HCT116 (cell line): ENCODE results near the gene DHRS7B. TPM values are rescaled to one million over a fixed set of nuclear protein-coding genes. Genes with fewer than 3 reads are reported as not detected.

Source experiments
- ATAC-seq: fragments of 200-7000 bp; cut with Tn5 transposase; 2 replicates; pipeline ENCODE4 v1.9.1; 2020; ENCODE audit warnings: mild to moderate bottlenecking, moderate library complexity
- BruUV-seq: library from RNA; stranded (reverse); fragments of 400-500 nt; replicated peaks from 2 replicates; lab custom pipeline; 2021; lab: Mats Ljungman, UMichigan
- CTCF ChIA-PET: fragments of 300-600 bp; sonication (Branson Sonifier 250); formaldehyde crosslinking; loops from one replicate; lab custom pipeline; 2021; ENCODE audit warnings: antibody characterized with exemption; lab: Charles Lee
- POLR2A ChIA-PET: fragments of 300-600, 350-600 bp; sonication (Branson Sonifier 250); formaldehyde crosslinking; loops from one replicate; lab custom pipeline; 2021; ENCODE audit warnings: antibody characterized with exemption; lab: Charles Lee
- RAD21 ChIA-PET, 2 experiments: fragments of 300-600 bp; sonication (Branson Sonifier 250); formaldehyde crosslinking; loops; one replicate each; lab custom pipeline; 2023; ENCODE audit warnings: low total read pairs in 2 of 2; ENCODE audit not compliant: uncharacterized antibody in 2 of 2, unreplicated experiment in 2 of 2, low non-redundant PET in 1 of 2; lab: Charles Lee
- DNase-seq: peaks from one replicate; pipeline ENCODE4 v3.0.0-alpha.2; 2010; ENCODE audit warnings: low read depth, low spot score
- H2AFZ ChIP-seq: fragments of 200-600 bp; shearing (Covaris generic), sonication (generic); 2 replicates; pipeline ENCODE4 v1.6.1; 2017; ENCODE audit warnings: low read depth, mixed run types, mixed read lengths, antibody characterized with exemption, low read length; ENCODE audit not compliant: poor library complexity, severe bottlenecking
- H3K27ac ChIP-seq: 2 replicates; pipeline ENCODE4 v1.5.1; 2012; ENCODE audit warnings: low read depth, low read length
- H3K27me3 ChIP-seq: fragments of 200-600 bp; sonication (generic); 2 replicates; pipeline ENCODE4 v1.6.1; 2016; ENCODE audit warnings: mixed run types, low read length, mixed read lengths; ENCODE audit not compliant: insufficient read depth
- H3K36me3 ChIP-seq, 2 experiments: fragments of 200-500 bp in 1 of 2; fragments of 200-600 bp in 1 of 2; sonication (Bioruptor generic) in 1 of 2; sonication (generic) in 1 of 2; 2 replicates each; pipeline versions ENCODE4 v1.5.1 to v1.6.1; 2014 to 2016; ENCODE audit warnings: low read length in 2 of 2, inconsistent platforms in 1 of 2, mixed read lengths in 1 of 2, mixed run types in 1 of 2; ENCODE audit not compliant: insufficient read depth in 2 of 2, control insufficient read depth in 1 of 2
- H3K4me1 ChIP-seq, 2 experiments: fragments of 200-600 bp in 1 of 2; sonication (generic) in 1 of 2; 2 replicates each; pipeline versions ENCODE4 v1.5.1 to v1.6.1; 2012 to 2017; ENCODE audit warnings: low read length in 2 of 2, inconsistent platforms in 1 of 2, mild to moderate bottlenecking in 1 of 2, mixed read lengths in 1 of 2, mixed run types in 1 of 2, moderate library complexity in 1 of 2; ENCODE audit not compliant: insufficient read depth in 2 of 2, control insufficient read depth in 1 of 2
- H3K4me2 ChIP-seq: fragments of 200-600 bp; sonication (generic); 2 replicates; pipeline ENCODE4 v1.6.1; 2017; ENCODE audit warnings: mixed run types, low read length, mixed read lengths
- H3K4me3 ChIP-seq, 2 experiments: fragments of 200-600 bp in 1 of 2; sonication (generic) in 1 of 2; replicated peaks in 1 of 2; 2 replicates each; pipeline ENCODE4 v1.5.1; 2011 to 2016; ENCODE audit warnings: low read length in 2 of 2, control low read depth in 1 of 2, low read depth in 1 of 2, mild to moderate bottlenecking in 1 of 2, mixed read lengths in 1 of 2, mixed run types in 1 of 2
- H3K79me2 ChIP-seq: fragments of 200-600 bp; sonication (generic); 2 replicates; pipeline ENCODE4 v1.6.1; 2017; ENCODE audit warnings: mild to moderate bottlenecking, mixed run types, low read length, moderate library complexity, mixed read lengths; ENCODE audit not compliant: insufficient read depth
- H3K9ac ChIP-seq: fragments of 200-600 bp; sonication (generic); 2 replicates; pipeline ENCODE4 v1.6.1; 2016; ENCODE audit warnings: low read length, mixed read lengths
- H3K9me2 ChIP-seq: fragments of 200-600 bp; sonication (generic), shearing (Covaris generic); 2 replicates; pipeline ENCODE4 v1.6.1; 2017; ENCODE audit warnings: mixed run types, mild to moderate bottlenecking, moderate library complexity; ENCODE audit not compliant: insufficient read depth
- H3K9me3 ChIP-seq, 2 experiments: fragments of 200-500 bp in 1 of 2; fragments of 200-600 bp in 1 of 2; sonication (Bioruptor generic) in 1 of 2; sonication (generic) in 1 of 2; 2 replicates each; pipeline ENCODE4 v1.6.1; 2014 to 2017; ENCODE audit warnings: low read length in 2 of 2, mixed read lengths in 2 of 2, inconsistent platforms in 1 of 2, low read depth in 1 of 2, mild to moderate bottlenecking in 1 of 2, mixed run types in 1 of 2, moderate library complexity in 1 of 2; ENCODE audit not compliant: control insufficient read depth in 1 of 2, insufficient read depth in 1 of 2
- H4K20me1 ChIP-seq: fragments of 200-600 bp; sonication (generic), shearing (Covaris generic); 2 replicates; pipeline ENCODE4 v1.6.1; 2017; ENCODE audit warnings: mixed run types, mild to moderate bottlenecking, moderate library complexity; ENCODE audit not compliant: insufficient read depth
- ATF3 ChIP-seq: IDR thresholded peaks from 2 replicates; pipeline ENCODE4 v1.6.1; 2012
- CBX3 ChIP-seq: IDR thresholded peaks from 2 replicates; pipeline ENCODE4 v1.6.1; 2012; ENCODE audit warnings: low read depth
- CTCF ChIP-seq, 3 experiments: fragments of 200-600 bp in 1 of 3; sonication (generic) in 1 of 3; IDR thresholded peaks in 2 of 3; conservative IDR thresholded peaks in 1 of 3; 2 replicates each; pipeline ENCODE4 v1.5.1; 2012 to 2017; ENCODE audit warnings: low read depth in 2 of 3, low read length in 2 of 3, antibody characterized with exemption in 1 of 3, borderline replicate concordance in 1 of 3, control low read depth in 1 of 3, mild to moderate bottlenecking in 1 of 3, mixed read lengths in 1 of 3, mixed run types in 1 of 3, moderate library complexity in 1 of 3; ENCODE audit not compliant: insufficient read depth in 1 of 3
- EGR1 ChIP-seq: IDR thresholded peaks from 2 replicates; pipeline ENCODE4 v1.6.1; 2012; ENCODE audit warnings: low read depth
- ELF1 ChIP-seq: IDR thresholded peaks from 2 replicates; pipeline ENCODE4 v1.6.1; 2012; ENCODE audit warnings: low read depth, borderline replicate concordance
- FOSL1 ChIP-seq: IDR thresholded peaks from 2 replicates; pipeline ENCODE4 v1.6.1; 2012; ENCODE audit warnings: low read depth
- POLR2A ChIP-seq: IDR thresholded peaks from 2 replicates; pipeline ENCODE4 v1.7.0; 2011; ENCODE audit warnings: borderline replicate concordance; ENCODE audit not compliant: insufficient read depth, insufficient read length; ENCODE audit errors: extremely low read depth
- POLR2AphosphoS5 ChIP-seq: IDR thresholded peaks from 2 replicates; pipeline ENCODE4 v1.6.1; 2011; ENCODE audit warnings: mild to moderate bottlenecking, low read depth, low read length, moderate library complexity
- RAD21 ChIP-seq: IDR thresholded peaks from 2 replicates; pipeline ENCODE4 v1.6.1; 2012; ENCODE audit warnings: low read depth, mild to moderate bottlenecking
- SP1 ChIP-seq: IDR thresholded peaks from 2 replicates; pipeline ENCODE4 v1.6.1; 2012; ENCODE audit warnings: low read depth
- SRF ChIP-seq: IDR thresholded peaks from 2 replicates; pipeline ENCODE4 v1.6.1; 2012; ENCODE audit warnings: low read depth
- ZBTB33 ChIP-seq: IDR thresholded peaks from 2 replicates; pipeline ENCODE4 v1.6.1; 2011; ENCODE audit warnings: mild to moderate bottlenecking, low read length, moderate library complexity; ENCODE audit not compliant: insufficient replicate concordance; ENCODE audit errors: extremely low read depth
- ZFX ChIP-seq: fragments of 450-650 bp; IDR thresholded peaks from 2 replicates; pipeline ENCODE4 v1.6.1; 2017
- intact Hi-C: fragments of 100-400 bp; cut with micrococcal nuclease; formaldehyde crosslinking; loops from 2 replicates; pipeline ENCODE4 v1.10.0; 2022
- total RNA-seq: library from RNA; stranded (reverse); gene quantifications from one replicate; pipeline ENCODE4 v1.2.1, GENCODE V29; 2021; ENCODE audit not compliant: unreplicated experiment
- TF ChIP-seq, protein P1 (sequence below): IDR thresholded peaks from 2 replicates; pipeline ENCODE4 v1.6.1; 2012; ENCODE audit warnings: low read depth

The DHRS7B gene
- total RNA-seq, 1 experiment from 2014 or later: 19.6 TPM

DNA sequence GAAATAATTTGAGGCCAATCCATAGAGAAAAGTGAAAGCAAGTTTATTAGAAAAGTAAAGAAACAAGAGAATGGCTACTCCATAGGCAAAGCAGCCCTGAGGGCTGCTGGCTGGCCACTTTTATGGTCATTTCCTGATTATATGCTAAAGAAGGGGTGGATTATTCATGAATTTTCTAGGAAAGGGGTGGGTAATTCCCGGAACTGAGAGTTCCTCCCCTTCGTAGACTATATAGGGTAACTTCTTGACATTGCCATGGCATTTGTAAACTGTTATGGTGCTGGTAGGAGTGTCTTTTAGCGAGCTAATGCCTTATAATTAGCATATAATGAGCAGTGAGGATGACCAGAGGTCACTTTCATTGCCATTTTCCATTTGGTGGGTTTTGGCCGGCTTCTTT is 4.4 kb downstream of the DHRS7B start:
- intact Hi-C loops: no loop called here
- CTCF ChIA-PET: no interaction called here

DNA sequence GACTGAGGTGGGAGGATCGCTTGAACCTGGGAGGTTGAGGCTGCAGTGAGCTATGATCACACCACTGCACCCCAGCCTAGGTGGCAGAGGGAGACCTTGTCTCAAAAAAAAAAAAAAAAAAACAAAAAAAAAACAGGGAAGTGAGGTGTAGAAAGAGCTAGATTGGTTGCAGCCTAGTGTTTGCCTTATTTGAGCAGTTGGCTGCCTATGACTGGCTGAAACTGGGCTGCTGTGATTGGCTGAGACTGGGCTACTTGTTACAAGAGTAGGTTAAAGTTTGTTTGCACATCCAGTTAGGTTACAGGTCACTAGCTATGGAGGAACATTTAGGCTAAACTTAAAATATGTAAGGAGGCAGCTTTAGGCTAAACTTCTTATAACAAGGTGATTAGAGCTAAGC is 5.7 kb downstream of the DHRS7B start:
- CTCF ChIA-PET: interaction anchor here (0.7 to 1.5 kb wide), 2 partner anchors 13 to 89 kb away, joined by 4 to 6 read pairs; no protein-coding TSS in a partner anchor
- RAD21 ChIA-PET: interaction anchor here in 1 of 2 experiments (0.7 kb wide), 1 partner anchor 98 kb away, joined by 3 read pairs; no protein-coding TSS in a partner anchor
- H3K4me3 ChIP-seq: no peak overlapping the region
- no peaks in the 10 kb centered on the region for H3K27me3 ChIP-seq
- H3K36me3 ChIP-seq: no peaks in the 10 kb centered on the region
- DNase-seq (no peak), ATAC-seq (no peak)
- no peaks in the 10 kb centered on the region for H3K9me3 ChIP-seq
- no peak overlapping the region for H3K27ac ChIP-seq
- H3K79me2 ChIP-seq: peaks cover 52% of the 10 kb centered on the region
- no peak overlapping the region for H3K9ac ChIP-seq
- POLR2A ChIA-PET: interaction anchor here (0.7 kb wide), 1 partner anchor 23 kb away, joined by 4 read pairs; no protein-coding TSS in a partner anchor
- H3K9me2 ChIP-seq: no peaks in the 10 kb centered on the region
- intact Hi-C loops: no loop called here
- no TSS peak for BruUV-seq
- no peak overlapping the region for H2AFZ ChIP-seq
- H3K4me1 ChIP-seq: peaks cover 6% of the 10 kb centered on the region in 2 experiments
- no peak overlapping the region for H3K4me2 ChIP-seq
- H4K20me1 ChIP-seq: no peaks in the 10 kb centered on the region
- no peak for TF ChIP-seq ZBTB33
- TF ChIP-seq, protein P1, sequence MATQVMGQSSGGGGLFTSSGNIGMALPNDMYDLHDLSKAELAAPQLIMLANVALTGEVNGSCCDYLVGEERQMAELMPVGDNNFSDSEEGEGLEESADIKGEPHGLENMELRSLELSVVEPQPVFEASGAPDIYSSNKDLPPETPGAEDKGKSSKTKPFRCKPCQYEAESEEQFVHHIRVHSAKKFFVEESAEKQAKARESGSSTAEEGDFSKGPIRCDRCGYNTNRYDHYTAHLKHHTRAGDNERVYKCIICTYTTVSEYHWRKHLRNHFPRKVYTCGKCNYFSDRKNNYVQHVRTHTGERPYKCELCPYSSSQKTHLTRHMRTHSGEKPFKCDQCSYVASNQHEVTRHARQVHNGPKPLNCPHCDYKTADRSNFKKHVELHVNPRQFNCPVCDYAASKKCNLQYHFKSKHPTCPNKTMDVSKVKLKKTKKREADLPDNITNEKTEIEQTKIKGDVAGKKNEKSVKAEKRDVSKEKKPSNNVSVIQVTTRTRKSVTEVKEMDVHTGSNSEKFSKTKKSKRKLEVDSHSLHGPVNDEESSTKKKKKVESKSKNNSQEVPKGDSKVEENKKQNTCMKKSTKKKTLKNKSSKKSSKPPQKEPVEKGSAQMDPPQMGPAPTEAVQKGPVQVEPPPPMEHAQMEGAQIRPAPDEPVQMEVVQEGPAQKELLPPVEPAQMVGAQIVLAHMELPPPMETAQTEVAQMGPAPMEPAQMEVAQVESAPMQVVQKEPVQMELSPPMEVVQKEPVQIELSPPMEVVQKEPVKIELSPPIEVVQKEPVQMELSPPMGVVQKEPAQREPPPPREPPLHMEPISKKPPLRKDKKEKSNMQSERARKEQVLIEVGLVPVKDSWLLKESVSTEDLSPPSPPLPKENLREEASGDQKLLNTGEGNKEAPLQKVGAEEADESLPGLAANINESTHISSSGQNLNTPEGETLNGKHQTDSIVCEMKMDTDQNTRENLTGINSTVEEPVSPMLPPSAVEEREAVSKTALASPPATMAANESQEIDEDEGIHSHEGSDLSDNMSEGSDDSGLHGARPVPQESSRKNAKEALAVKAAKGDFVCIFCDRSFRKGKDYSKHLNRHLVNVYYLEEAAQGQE: no peak
- TF ChIP-seq SRF: no peak
- no peak for TF ChIP-seq POLR2A
- TF ChIP-seq ZFX: no peak
- TF ChIP-seq SP1: no peak
- no peak for TF ChIP-seq CTCF (IDR thresholded peaks at IDR 0.05 in 2 of 3, conservative IDR thresholded peaks at IDR 0.05 in 1 of 3; ENCODE audit: borderline replicate concordance in 1 of 3, insufficient read depth in 1 of 3, low read depth in 2 of 3, low read length in 2 of 3)
- TF ChIP-seq ELF1: no peak

More for the DNA sequence above, 4.4 kb downstream of the DHRS7B start:
- ATAC-seq: no peak
- Histone ChIP-seq H3K79me2 (peaks cover 53% of the 10 kb centered on the region), H3K4me2 (no peak overlapping the region), H3K4me1 (peaks cover 6 to 11% of the 10 kb centered on the region in 2 experiments), H3K27ac (no peak overlapping the region), H2AFZ (no peak overlapping the region), H3K9me2 (no peaks in the 10 kb centered on the region), H3K36me3 (no peaks in the 10 kb centered on the region), H3K27me3 (no peaks in the 10 kb centered on the region), H4K20me1 (no peaks in the 10 kb centered on the region), H3K9ac (no peak overlapping the region), H3K4me3 (no peak overlapping the region), H3K9me3 (no peaks in the 10 kb centered on the region)
- no peak for TF ChIP-seq SP1
- no peak for TF ChIP-seq POLR2AphosphoS5
- TF ChIP-seq ZFX: no peak
- TF ChIP-seq ATF3: no peak
- no peak for TF ChIP-seq ELF1
- no peak for TF ChIP-seq RAD21
- no peak for TF ChIP-seq CBX3
- TF ChIP-seq EGR1: no peak
- no peak for TF ChIP-seq FOSL1
- DNase-seq: no peak
- BruUV-seq: no TSS peak
- ChIA-PET RAD21 (no interaction called here), POLR2A (no interaction called here)
